OCI-LY3 (cell line): ENCODE results near the gene NIT2.

Experiments used
- H2AFZ ChIP-seq: fragments of 200-600, 300-600 bp; shearing (Covaris generic); 2 replicates; pipeline ENCODE4 v1.6.0; 2014; ENCODE audit warnings: antibody characterized with exemption, low read depth, low read length
- H3K27ac ChIP-seq: fragments of 200-600, 300-600 bp; sonication (generic); 2 replicates; pipeline ENCODE4 v1.5.1; 2014; ENCODE audit warnings: mild to moderate bottlenecking, low read length, moderate library complexity, mixed read lengths
- H3K27me3 ChIP-seq: fragments of 200-600, 300-600 bp; sonication (generic); 2 replicates; pipeline ENCODE4 v1.6.1; 2014; ENCODE audit warnings: low read depth, low read length, mixed read lengths
- H3K36me3 ChIP-seq: fragments of 200-600, 300-600 bp; sonication (generic); replicated peaks from 2 replicates; pipeline ENCODE3; 2014; ENCODE audit warnings: low read depth, low read length, mixed read lengths
- H3K4me1 ChIP-seq: fragments of 300-600, 200-600 bp; sonication (generic); 2 replicates; pipeline ENCODE4 v1.6.1; 2014; ENCODE audit warnings: low read length, mixed read lengths
- H3K4me2 ChIP-seq: fragments of 200-600, 300-600 bp; sonication (generic); 2 replicates; pipeline ENCODE4 v1.6.1; 2014; ENCODE audit warnings: low read length, mixed read lengths
- H3K4me3 ChIP-seq: fragments of 300-600, 200-600 bp; sonication (generic); 2 replicates; pipeline ENCODE4 v1.5.1; 2014; ENCODE audit warnings: antibody characterized with exemption, mild to moderate bottlenecking, low read length, moderate library complexity
- H3K79me2 ChIP-seq: fragments of 300-600, 200-600 bp; shearing (Covaris generic); 2 replicates; pipeline ENCODE4 v1.6.1; 2014; ENCODE audit warnings: mild to moderate bottlenecking, low read length, mixed read lengths
- H3K9ac ChIP-seq: fragments of 300-600, 200-600 bp; shearing (Covaris generic); 2 replicates; pipeline ENCODE4 v1.6.0; 2014; ENCODE audit warnings: mild to moderate bottlenecking, low read length, moderate library complexity
- H3K9me3 ChIP-seq: fragments of 200-600, 300-600 bp; shearing (Covaris generic); 2 replicates; pipeline ENCODE4 v1.6.1; 2014; ENCODE audit warnings: low read length, mixed read lengths; ENCODE audit not compliant: insufficient read depth
- H4K20me1 ChIP-seq: fragments of 200-600, 300-600 bp; sonication (generic); 2 replicates; pipeline ENCODE4 v1.6.1; 2016; ENCODE audit warnings: low read length, mixed read lengths; ENCODE audit not compliant: insufficient read depth
- CTCF ChIP-seq: fragments of 200-600, 300-600 bp; sonication (generic); IDR thresholded peaks from 2 replicates; pipeline ENCODE4 v1.5.1; 2014; ENCODE audit warnings: antibody characterized with exemption, low read length, low read depth
- EZH2phosphoT487 ChIP-seq: fragments of 200-600 bp; shearing (Covaris generic); IDR thresholded peaks from 2 replicates; pipeline ENCODE4 v1.6.1; 2018; ENCODE audit warnings: antibody characterized with exemption, mixed run types, low read depth

NIT2 gene

GRCh38 chr3:100370756-100371155, 36.2 kb downstream of the NIT2 start:
- Histone ChIP-seq H3K4me1 (no peaks in the 10 kb centered on the region), H3K4me3 (no peak overlapping the region), H4K20me1 (no peaks in the 10 kb centered on the region), H3K79me2 (no peaks in the 10 kb centered on the region), H3K4me2 (no peak overlapping the region), H2AFZ (no peak overlapping the region), H3K27me3 (no peaks in the 10 kb centered on the region), H3K9ac (no peak overlapping the region), H3K36me3 (peaks cover 40% of the 10 kb centered on the region), H3K9me3 (no peaks in the 10 kb centered on the region), H3K27ac (no peak overlapping the region)
- TF ChIP-seq EZH2phosphoT487: no peak
- TF ChIP-seq CTCF: no peak

- Histone ChIP-seq H3K9me3 (no peaks in the 10 kb centered on the region), H3K79me2 (no peaks in the 10 kb centered on the region), H3K4me3 (no peak overlapping the region), H2AFZ (no peak overlapping the region), H3K4me1 (no peaks in the 10 kb centered on the region), H3K9ac (no peak overlapping the region), H3K27ac (no peak overlapping the region), H4K20me1 (no peaks in the 10 kb centered on the region), H3K36me3 (peaks cover 52% of the 10 kb centered on the region), H3K4me2 (no peak overlapping the region), H3K27me3 (no peaks in the 10 kb centered on the region)
- no peak for TF ChIP-seq CTCF
- no peak for TF ChIP-seq EZH2phosphoT487
These were observed 40.0 kb downstream of the NIT2 start for GRCh38 chr3:100374521-100374920.

GRCh38 chr3:100376301-100376700, 41.7 kb downstream of the NIT2 start:
- Histone ChIP-seq H3K27me3 (no peaks in the 10 kb centered on the region), H3K36me3 (peaks cover 59% of the 10 kb centered on the region), H3K4me1 (no peaks in the 10 kb centered on the region), H4K20me1 (no peaks in the 10 kb centered on the region), H3K4me2 (no peak overlapping the region), H3K9me3 (no peaks in the 10 kb centered on the region), H3K9ac (no peak overlapping the region), H3K79me2 (no peaks in the 10 kb centered on the region), H3K27ac (no peak overlapping the region), H2AFZ (no peak overlapping the region), H3K4me3 (no peak overlapping the region)
- no peak for TF ChIP-seq CTCF
- TF ChIP-seq EZH2phosphoT487: no peak

- H3K27me3 ChIP-seq: no peaks in the 10 kb centered on the region
- 0 out of 2 replicates have a peak, but pooled peaks cover 6% of the 10 kb centered on the region for H4K20me1 ChIP-seq
- H3K36me3 ChIP-seq: peaks cover 48% of the 10 kb centered on the region
- H3K4me3 ChIP-seq: no peak overlapping the region
- TF ChIP-seq EZH2phosphoT487: no peak
- TF ChIP-seq CTCF: no peak
- no peak overlapping the region for H2AFZ ChIP-seq
- H3K4me2 ChIP-seq: no peak overlapping the region
- peaks cover 9% of the 10 kb centered on the region; the same call in 1 of the 2 replicates for H3K9me3 ChIP-seq
- H3K79me2 ChIP-seq: peaks cover 34% of the 10 kb centered on the region
- H3K27ac ChIP-seq: no peak overlapping the region
- H3K9ac ChIP-seq: no peak overlapping the region
- no peaks in the 10 kb centered on the region for H3K4me1 ChIP-seq
These were observed 50.4 kb downstream of the NIT2 start for GRCh38 chr3:100384733-100385525.
